ENCODE measurements around the gene IKZF2.

IKZF2 gene

GRCh38 chr2:213185147-213185822, 33.9 kb upstream of the IKZF2 start:
- TF ChIP-seq GABPA (IDR thresholded peaks at IDR 0.05; ENCODE audit: low read depth) (no peak), SPI1 (IDR thresholded peaks at IDR 0.05; ENCODE audit: borderline replicate concordance, low read depth) (no peak), POLR2AphosphoS5 (IDR thresholded peaks at IDR 0.05; ENCODE audit: low read depth) (no peak)

GRCh38 chr2:213181712-213182111, 30.3 kb upstream of the IKZF2 start:
- H3K4me3 ChIP-seq (replicated peaks; ENCODE audit: insufficient read depth, low read length): no peak overlapping the region
- no peak for DNase-seq (ENCODE audit: low read depth in 1 of 2, low spot score in 1 of 2)
- H3K27me3 ChIP-seq (ENCODE audit: insufficient read depth, poor library complexity, severe bottlenecking): no peaks in the 10 kb centered on the region
- no peak for TF ChIP-seq CTCF (IDR thresholded peaks at IDR 0.05; ENCODE audit: insufficient read depth, low read length)
- no peak for TF ChIP-seq POLR2AphosphoS5 (IDR thresholded peaks at IDR 0.05; ENCODE audit: low read depth)
- no peak for TF ChIP-seq SPI1 (IDR thresholded peaks at IDR 0.05; ENCODE audit: borderline replicate concordance, low read depth)
- H3K27ac ChIP-seq (replicated peaks): no peak overlapping the region

More at GRCh38 chr2:213185147-213185822, 33.9 kb upstream of the IKZF2 start:
- H3K4me3 ChIP-seq (replicated peaks; ENCODE audit: insufficient read depth, low read length): no peak overlapping the region
- no peak overlapping the region for H3K27ac ChIP-seq (replicated peaks)
- no peak for DNase-seq (ENCODE audit: low read depth in 1 of 2, low spot score in 1 of 2)
- H3K27me3 ChIP-seq (ENCODE audit: insufficient read depth, poor library complexity, severe bottlenecking): no peaks in the 10 kb centered on the region

DNA sequence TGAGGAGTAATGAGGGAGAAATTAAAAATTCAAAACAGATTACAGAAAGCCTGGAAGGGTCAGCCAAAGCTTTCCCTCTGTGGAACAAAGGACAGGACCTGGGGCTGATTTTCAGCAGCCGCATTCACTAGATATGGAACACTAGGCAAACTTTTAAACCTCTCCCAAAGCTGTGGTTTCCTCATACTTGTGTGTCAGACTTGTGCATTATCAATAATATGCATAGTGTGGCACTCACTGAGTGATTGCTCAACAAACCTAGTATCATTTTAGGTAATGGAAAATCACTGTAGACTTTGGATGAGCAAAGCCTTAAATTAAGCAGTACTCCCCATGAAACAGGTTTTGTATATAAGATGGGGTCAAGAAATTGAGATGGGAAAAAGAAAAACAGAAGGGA, 26.3 kb upstream of the IKZF2 start:
- no peak for DNase-seq (ENCODE audit: low read depth in 1 of 2, low spot score in 1 of 2)
- TF ChIP-seq, protein P1, sequence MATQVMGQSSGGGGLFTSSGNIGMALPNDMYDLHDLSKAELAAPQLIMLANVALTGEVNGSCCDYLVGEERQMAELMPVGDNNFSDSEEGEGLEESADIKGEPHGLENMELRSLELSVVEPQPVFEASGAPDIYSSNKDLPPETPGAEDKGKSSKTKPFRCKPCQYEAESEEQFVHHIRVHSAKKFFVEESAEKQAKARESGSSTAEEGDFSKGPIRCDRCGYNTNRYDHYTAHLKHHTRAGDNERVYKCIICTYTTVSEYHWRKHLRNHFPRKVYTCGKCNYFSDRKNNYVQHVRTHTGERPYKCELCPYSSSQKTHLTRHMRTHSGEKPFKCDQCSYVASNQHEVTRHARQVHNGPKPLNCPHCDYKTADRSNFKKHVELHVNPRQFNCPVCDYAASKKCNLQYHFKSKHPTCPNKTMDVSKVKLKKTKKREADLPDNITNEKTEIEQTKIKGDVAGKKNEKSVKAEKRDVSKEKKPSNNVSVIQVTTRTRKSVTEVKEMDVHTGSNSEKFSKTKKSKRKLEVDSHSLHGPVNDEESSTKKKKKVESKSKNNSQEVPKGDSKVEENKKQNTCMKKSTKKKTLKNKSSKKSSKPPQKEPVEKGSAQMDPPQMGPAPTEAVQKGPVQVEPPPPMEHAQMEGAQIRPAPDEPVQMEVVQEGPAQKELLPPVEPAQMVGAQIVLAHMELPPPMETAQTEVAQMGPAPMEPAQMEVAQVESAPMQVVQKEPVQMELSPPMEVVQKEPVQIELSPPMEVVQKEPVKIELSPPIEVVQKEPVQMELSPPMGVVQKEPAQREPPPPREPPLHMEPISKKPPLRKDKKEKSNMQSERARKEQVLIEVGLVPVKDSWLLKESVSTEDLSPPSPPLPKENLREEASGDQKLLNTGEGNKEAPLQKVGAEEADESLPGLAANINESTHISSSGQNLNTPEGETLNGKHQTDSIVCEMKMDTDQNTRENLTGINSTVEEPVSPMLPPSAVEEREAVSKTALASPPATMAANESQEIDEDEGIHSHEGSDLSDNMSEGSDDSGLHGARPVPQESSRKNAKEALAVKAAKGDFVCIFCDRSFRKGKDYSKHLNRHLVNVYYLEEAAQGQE (IDR thresholded peaks at IDR 0.05; ENCODE audit: insufficient replicate concordance, low read depth): no peak
- TF ChIP-seq POLR2AphosphoS5 (IDR thresholded peaks at IDR 0.05; ENCODE audit: low read depth): no peak
- no peak for TF ChIP-seq GABPA (IDR thresholded peaks at IDR 0.05; ENCODE audit: low read depth)
- TF ChIP-seq CTCF (IDR thresholded peaks at IDR 0.05; ENCODE audit: insufficient read depth, low read length): no peak
- no peak for TF ChIP-seq SPI1 (IDR thresholded peaks at IDR 0.05; ENCODE audit: borderline replicate concordance, low read depth)
- no peak overlapping the region for H3K27ac ChIP-seq (replicated peaks)
- no peak overlapping the region for H3K4me3 ChIP-seq (replicated peaks; ENCODE audit: insufficient read depth, low read length)
- H3K27me3 ChIP-seq (ENCODE audit: insufficient read depth, poor library complexity, severe bottlenecking): no peaks in the 10 kb centered on the region

GRCh38 chr2:213175673-213176247, 24.3 kb upstream of the IKZF2 start:
- TF ChIP-seq, protein P1 (IDR thresholded peaks at IDR 0.05; ENCODE audit: insufficient replicate concordance, low read depth): no peak
- TF ChIP-seq POLR2AphosphoS5 (IDR thresholded peaks at IDR 0.05; ENCODE audit: low read depth) (no peak), SPI1 (IDR thresholded peaks at IDR 0.05; ENCODE audit: borderline replicate concordance, low read depth) (no peak), CTCF (IDR thresholded peaks at IDR 0.05; ENCODE audit: insufficient read depth, low read length) (no peak), GABPA (IDR thresholded peaks at IDR 0.05; ENCODE audit: low read depth) (no peak)
- DNase-seq (ENCODE audit: low read depth in 1 of 2, low spot score in 1 of 2): no peak
- H3K4me3 ChIP-seq (replicated peaks; ENCODE audit: insufficient read depth, low read length): no peak overlapping the region
- no peak overlapping the region for H3K27ac ChIP-seq (replicated peaks)
- no peaks in the 10 kb centered on the region for H3K27me3 ChIP-seq (ENCODE audit: insufficient read depth, poor library complexity, severe bottlenecking)

All from HL-60 (cell line).